T-helper 1 cell treated with Interleukin-12 subunit alpha and Interleukin-12 subunit beta and Interleukin-4 antibody, amounts not matched to agents 30 μg/mL and 1 μg/mL, for 36 hours (primary cell): ENCODE data around the gene PEA15.

Experiments used
- H3K27ac Mint-ChIP-seq: one replicate; pipeline ENCODE4 v1.8.0; 2021; ENCODE audit warnings: mild to moderate bottlenecking, mixed read lengths
- H3K27me3 Mint-ChIP-seq: one replicate; pipeline ENCODE4 v1.8.0; 2021; ENCODE audit warnings: low read depth, mixed read lengths
- H3K36me3 Mint-ChIP-seq: one replicate; pipeline ENCODE4 v1.8.0; 2021; ENCODE audit warnings: low read depth, mixed read lengths
- H3K4me1 Mint-ChIP-seq: one replicate; pipeline ENCODE4 v1.8.0; 2021; ENCODE audit warnings: low read depth, mixed read lengths
- H3K4me3 Mint-ChIP-seq: one replicate; pipeline ENCODE4 v1.8.0; 2021; ENCODE audit warnings: mild to moderate bottlenecking, moderate library complexity, mixed read lengths
- H3K9me3 Mint-ChIP-seq: one replicate; pipeline ENCODE4 v1.8.0; 2021; ENCODE audit warnings: mixed read lengths

Gene PEA15

DNA sequence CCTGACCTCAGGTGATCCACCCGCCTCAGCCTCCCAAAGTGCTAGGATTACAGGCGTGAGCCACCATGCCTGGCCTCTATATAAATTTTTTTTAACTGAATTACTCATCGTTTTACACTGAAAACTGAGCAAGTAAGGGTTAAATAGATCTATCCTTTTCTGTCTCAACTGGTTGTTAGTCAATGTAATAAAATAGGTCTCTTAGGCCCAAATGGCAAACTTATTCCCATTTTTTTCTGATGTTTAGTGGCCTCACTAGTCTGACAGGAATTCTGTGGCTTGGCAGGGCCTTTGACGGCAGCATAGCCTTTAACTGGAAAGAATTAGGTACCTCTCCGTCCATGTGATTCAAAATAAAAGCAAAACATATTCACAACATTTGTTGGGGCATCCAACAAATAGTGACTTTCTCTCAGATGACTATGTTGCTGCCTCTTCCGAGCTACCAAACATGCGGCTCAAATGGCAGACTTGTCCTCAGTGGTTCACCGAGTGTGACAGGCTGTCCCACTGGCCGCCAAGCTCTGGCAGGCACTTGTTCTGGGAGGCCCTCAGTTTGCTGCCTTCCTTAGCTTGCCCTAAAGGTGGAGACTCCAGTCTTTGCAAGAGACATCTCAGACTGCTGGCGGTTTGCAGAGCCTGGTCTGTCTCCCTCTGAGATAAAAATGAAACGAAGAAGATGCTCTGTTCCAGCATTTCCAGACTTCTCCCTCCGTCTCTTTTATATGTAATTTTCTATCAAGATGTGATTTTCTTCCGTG, 36.4 kb upstream of the PEA15 start:
- Mint-ChIP-seq H3K4me1 (peaks cover 7% of the 10 kb centered on the region), H3K27ac (no peak overlapping the region), H3K36me3 (no peaks in the 10 kb centered on the region), H3K4me3 (no peak overlapping the region), H3K27me3 (peaks cover 58% of the 10 kb centered on the region), H3K9me3 (no peaks in the 10 kb centered on the region)

DNA sequence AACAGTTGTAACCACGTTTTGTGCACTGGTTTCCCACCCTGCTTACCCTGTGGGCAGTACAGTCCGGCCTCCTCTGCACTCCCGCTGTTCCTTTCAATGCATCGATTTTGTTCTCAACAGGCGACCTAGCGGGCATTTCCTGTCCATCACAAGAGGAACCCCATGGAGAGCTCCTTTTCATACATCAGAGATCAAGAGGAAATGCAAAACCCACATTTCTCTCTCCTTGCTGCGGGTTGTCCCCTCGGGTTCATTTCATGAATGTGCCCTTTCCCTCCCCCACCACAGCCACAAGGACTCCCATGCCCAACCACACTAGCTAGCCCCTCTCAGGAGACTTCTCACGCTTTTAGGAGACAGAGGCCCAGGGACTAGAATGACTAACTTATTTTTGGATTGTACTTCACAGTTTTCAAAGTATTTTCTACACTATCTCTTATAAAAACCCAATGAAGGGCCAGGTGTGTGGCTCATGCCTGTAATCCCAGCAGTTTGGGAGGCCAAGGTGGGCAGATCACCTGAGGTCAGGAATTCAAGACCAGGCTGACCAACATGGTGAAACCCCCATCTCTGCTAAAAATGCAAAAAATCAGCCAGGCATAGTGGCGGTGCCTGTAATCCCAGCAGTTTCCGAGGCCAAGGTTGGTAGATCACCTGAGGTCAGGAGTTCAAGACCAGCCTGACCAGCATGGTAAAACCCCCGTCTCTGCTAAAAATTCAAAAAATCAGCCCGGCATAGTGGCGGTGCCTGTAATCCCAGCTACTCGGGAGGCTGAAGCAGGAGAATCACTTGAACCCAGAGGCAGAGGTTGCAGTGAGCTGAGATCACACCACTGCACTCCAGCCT, 35.4 kb upstream of the PEA15 start:
- Mint-ChIP-seq H3K4me1 (peaks cover 7% of the 10 kb centered on the region), H3K27ac (no peak overlapping the region), H3K4me3 (no peak overlapping the region), H3K9me3 (no peaks in the 10 kb centered on the region), H3K27me3 (peaks cover 59% of the 10 kb centered on the region), H3K36me3 (no peaks in the 10 kb centered on the region)

DNA sequence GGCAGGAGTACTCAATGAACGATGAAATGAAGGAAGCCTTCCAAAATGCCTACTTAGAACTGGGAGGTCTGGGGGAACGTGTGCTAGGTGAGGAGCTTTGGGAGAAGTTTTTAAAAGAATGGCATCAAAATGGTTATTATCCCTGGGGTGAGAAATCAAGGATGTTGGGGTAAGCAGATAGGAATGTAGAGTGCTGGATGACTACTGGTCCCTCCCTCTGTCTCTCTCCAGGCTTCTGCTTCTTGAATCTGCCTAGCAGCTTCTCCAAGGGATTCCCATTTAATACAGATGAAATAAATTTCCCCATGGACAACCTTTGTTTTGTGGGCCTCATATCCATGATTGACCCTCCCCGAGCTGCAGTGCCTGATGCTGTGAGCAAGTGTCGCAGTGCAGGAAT, 33.8 kb upstream of the PEA15 start:
- Mint-ChIP-seq H3K4me1 (peaks cover 7% of the 10 kb centered on the region), H3K36me3 (no peaks in the 10 kb centered on the region), H3K27me3 (peaks cover 61% of the 10 kb centered on the region), H3K27ac (no peak overlapping the region), H3K4me3 (no peak overlapping the region), H3K9me3 (no peaks in the 10 kb centered on the region)

DNA sequence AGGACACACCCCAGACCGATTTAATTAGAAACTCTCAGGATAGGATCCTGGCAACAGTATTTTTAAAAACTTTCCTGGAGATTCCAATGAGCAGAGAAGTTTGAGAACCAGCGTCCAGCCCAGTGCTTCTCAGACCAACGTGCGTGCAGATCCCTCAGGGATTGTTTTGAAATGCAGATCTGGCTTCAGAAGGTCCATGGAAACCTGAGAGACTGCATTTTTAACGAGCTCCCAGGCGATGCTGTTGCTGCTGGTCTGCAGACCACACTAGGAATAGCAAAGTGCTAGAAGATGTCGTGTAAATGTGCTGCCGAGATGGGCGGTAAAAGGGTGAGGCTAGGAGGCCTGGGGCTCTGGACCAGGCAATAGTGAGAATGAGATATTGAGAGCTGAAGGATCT, 33.2 kb upstream of the PEA15 start:
- Mint-ChIP-seq H3K27me3 (peaks cover 55% of the 10 kb centered on the region), H3K4me3 (no peak overlapping the region), H3K9me3 (no peaks in the 10 kb centered on the region), H3K4me1 (peaks cover 7% of the 10 kb centered on the region), H3K36me3 (no peaks in the 10 kb centered on the region), H3K27ac (no peak overlapping the region)

DNA sequence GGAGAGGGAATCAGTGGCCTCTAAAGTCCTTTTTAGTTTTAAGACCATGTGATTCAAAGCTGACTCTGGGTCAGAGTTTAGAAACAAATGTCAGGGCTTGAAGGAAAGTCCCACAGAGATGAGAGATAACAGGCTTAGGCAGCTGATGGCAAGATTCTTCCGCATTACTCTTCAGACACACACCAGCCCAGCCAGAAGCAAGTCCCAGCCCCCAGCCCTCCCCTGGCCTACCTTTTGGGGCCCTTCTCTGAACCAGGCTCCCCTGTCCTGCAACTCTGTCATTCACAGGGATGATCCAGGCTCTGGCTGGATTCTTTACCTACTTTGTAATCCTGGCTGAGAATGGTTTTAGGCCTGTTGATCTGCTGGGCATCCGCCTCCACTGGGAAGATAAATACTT, 28.0 kb upstream of the PEA15 start:
- Mint-ChIP-seq H3K36me3 (no peaks in the 10 kb centered on the region), H3K4me3 (no peak overlapping the region), H3K27me3 (peaks cover 43% of the 10 kb centered on the region), H3K27ac (no peak overlapping the region), H3K9me3 (no peaks in the 10 kb centered on the region), H3K4me1 (no peaks in the 10 kb centered on the region)

DNA sequence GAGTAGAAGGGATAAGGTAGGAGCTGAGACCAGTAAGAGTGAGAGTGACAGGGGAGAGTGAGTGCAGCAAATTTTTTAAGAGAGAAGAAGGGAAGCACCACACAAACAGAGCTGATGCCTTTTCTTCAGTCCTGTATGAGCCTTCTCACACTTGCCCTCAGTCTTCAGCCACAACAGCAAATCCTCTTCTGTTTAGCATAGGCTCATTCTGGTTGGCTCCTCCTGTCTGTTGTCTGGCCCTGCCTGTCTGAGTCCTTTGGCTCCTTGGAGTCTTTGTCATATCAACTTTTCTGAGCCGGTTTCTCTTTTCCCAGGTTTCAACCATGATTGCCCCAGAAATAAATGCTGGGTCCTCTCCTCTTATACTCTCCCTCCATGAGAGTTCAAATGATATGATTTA, 27.5 kb upstream of the PEA15 start:
- peaks cover 41% of the 10 kb centered on the region for H3K27me3 Mint-ChIP-seq
- no peaks in the 10 kb centered on the region for H3K4me1 Mint-ChIP-seq
- H3K9me3 Mint-ChIP-seq: no peaks in the 10 kb centered on the region
- H3K36me3 Mint-ChIP-seq: no peaks in the 10 kb centered on the region
- H3K4me3 Mint-ChIP-seq: no peak overlapping the region
- no peak overlapping the region for H3K27ac Mint-ChIP-seq

DNA sequence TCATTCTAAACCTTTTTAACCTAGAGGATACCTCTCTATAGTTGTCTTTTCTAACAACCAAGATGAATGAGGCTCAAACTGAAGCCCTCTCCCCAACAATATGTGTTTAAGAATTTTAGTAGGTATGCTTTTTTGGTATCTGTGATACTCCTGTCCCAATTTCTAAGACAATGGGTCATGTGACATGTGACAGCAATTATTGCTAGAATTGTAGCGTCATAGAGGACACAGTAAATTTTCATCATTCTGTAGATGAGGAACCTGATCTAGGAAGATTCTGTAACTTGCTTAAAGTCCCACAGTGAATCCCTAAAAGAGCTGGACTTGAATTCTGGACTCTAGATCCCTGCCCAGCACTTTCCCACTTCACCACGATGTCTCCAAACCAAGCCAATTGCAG, 26.5 kb upstream of the PEA15 start:
- Mint-ChIP-seq H3K27ac (no peak overlapping the region), H3K4me1 (no peaks in the 10 kb centered on the region), H3K27me3 (peaks cover 32% of the 10 kb centered on the region), H3K36me3 (no peaks in the 10 kb centered on the region), H3K9me3 (no peaks in the 10 kb centered on the region), H3K4me3 (no peak overlapping the region)

DNA sequence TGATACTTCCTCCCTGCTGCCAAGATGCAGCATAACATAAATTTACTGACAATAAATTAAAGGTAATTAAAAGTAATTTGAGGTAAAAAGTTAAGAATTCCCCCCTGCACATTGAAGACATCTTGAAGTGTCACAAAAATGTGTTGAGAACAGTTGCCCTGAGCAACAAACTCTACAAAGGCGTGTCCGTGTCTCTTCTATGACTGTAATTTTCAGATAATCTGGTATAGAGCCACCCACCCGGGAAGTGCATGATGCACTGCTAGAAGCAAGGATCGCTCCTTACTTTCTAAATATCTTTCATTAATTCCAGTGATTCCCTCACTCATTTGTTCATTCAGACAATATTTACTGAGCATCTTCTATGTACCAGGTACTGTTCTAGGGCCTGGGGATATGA, 25.8 kb upstream of the PEA15 start:
- H3K4me1 Mint-ChIP-seq: no peaks in the 10 kb centered on the region
- no peak overlapping the region for H3K27ac Mint-ChIP-seq
- no peak overlapping the region for H3K4me3 Mint-ChIP-seq
- H3K9me3 Mint-ChIP-seq: no peaks in the 10 kb centered on the region
- peaks cover 26% of the 10 kb centered on the region for H3K27me3 Mint-ChIP-seq
- no peaks in the 10 kb centered on the region for H3K36me3 Mint-ChIP-seq

DNA sequence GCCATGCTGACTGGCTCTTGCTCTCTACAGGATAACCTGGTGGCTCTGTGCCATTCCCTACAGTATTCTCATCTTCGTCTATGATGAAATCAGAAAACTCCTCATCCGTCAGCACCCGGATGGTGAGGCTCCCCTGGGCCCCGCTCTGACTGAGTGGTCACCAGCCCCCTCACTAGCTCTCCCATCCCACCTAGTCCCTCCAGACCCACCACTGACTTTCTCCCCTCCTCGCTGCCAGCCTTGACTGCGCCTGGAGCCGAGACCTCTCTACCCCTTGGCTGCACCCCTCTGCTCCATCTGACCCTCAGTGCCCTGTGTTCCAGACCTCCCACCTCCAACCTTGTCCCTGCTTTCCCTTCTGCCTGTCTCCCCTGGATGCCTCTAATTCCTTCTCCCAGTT, 18.9 kb upstream of the PEA15 start:
- Mint-ChIP-seq H3K27ac (no peak overlapping the region), H3K36me3 (no peaks in the 10 kb centered on the region), H3K4me1 (no peaks in the 10 kb centered on the region), H3K27me3 (peaks cover 17% of the 10 kb centered on the region), H3K9me3 (no peaks in the 10 kb centered on the region), H3K4me3 (no peak overlapping the region)

DNA sequence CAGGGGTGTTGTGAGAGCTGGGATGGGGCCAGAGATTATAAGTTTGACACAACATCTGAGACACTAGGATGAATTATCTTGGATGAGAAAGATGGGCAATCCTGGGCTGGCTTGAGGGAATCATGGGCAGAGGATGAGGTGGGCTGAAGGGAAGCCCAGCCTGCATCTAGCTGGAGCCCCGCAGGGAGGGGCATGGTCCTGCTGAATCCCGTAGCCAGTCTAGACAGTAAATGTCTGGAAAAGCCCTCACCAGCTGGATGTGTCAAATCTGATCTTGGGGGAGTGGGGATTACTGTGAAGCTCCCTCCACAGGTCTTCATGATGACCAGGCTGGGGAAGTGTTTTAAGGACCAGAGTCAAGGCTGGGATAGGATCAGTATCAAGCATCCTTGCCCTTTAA, 18.5 kb upstream of the PEA15 start:
- no peaks in the 10 kb centered on the region for H3K36me3 Mint-ChIP-seq
- peaks cover 14% of the 10 kb centered on the region for H3K27me3 Mint-ChIP-seq
- H3K9me3 Mint-ChIP-seq: no peaks in the 10 kb centered on the region
- no peak overlapping the region for H3K4me3 Mint-ChIP-seq
- H3K4me1 Mint-ChIP-seq: no peaks in the 10 kb centered on the region
- no peak overlapping the region for H3K27ac Mint-ChIP-seq

DNA sequence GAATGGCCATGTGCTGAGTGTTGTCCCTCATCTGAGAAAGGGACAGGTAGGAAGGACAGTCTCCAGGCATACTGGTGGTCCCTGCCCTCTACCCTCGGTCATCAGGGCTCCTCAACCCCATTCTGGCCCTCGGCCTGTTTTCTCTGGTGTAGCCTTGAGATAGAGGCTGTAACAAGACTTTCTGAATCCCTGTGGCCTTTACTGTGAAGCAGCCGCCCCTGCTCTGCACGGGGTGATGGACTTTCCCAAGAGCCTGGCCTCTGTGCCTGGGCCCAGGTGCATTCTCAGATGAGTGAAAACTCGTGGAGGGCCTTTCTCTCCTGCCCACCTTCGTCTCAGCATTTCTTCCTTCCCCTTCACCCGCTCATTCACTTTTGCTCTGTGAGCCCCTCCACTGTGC, 17.8 kb upstream of the PEA15 start:
- no peak overlapping the region for H3K4me3 Mint-ChIP-seq
- H3K9me3 Mint-ChIP-seq: no peaks in the 10 kb centered on the region
- H3K27me3 Mint-ChIP-seq: peaks cover 8% of the 10 kb centered on the region
- no peak overlapping the region for H3K27ac Mint-ChIP-seq
- H3K36me3 Mint-ChIP-seq: no peaks in the 10 kb centered on the region
- H3K4me1 Mint-ChIP-seq: no peaks in the 10 kb centered on the region

DNA sequence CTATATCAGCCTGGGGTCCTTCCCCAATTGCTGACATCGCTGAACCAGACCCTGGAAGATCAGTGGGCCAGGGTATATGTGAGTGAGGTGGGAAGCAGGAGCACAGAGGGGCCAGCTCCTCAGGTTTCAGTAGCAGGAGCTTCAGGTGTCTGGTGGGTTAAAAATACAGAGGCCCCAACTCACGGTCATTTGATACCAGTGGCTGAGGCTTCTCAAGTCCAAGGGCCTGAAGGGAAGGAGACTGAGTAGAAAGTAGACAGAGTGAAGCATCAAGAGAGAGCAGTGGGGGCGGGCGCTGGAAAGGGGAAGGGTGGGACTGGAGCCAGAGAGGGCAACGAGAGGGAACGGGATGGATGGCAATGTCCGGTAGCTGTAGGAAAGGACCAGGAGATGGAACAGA, 16.8 kb upstream of the PEA15 start:
- no peak overlapping the region for H3K4me3 Mint-ChIP-seq
- no peaks in the 10 kb centered on the region for H3K9me3 Mint-ChIP-seq
- H3K4me1 Mint-ChIP-seq: no peaks in the 10 kb centered on the region
- no peak overlapping the region for H3K27ac Mint-ChIP-seq
- H3K36me3 Mint-ChIP-seq: no peaks in the 10 kb centered on the region
- peaks cover 8% of the 10 kb centered on the region for H3K27me3 Mint-ChIP-seq

DNA sequence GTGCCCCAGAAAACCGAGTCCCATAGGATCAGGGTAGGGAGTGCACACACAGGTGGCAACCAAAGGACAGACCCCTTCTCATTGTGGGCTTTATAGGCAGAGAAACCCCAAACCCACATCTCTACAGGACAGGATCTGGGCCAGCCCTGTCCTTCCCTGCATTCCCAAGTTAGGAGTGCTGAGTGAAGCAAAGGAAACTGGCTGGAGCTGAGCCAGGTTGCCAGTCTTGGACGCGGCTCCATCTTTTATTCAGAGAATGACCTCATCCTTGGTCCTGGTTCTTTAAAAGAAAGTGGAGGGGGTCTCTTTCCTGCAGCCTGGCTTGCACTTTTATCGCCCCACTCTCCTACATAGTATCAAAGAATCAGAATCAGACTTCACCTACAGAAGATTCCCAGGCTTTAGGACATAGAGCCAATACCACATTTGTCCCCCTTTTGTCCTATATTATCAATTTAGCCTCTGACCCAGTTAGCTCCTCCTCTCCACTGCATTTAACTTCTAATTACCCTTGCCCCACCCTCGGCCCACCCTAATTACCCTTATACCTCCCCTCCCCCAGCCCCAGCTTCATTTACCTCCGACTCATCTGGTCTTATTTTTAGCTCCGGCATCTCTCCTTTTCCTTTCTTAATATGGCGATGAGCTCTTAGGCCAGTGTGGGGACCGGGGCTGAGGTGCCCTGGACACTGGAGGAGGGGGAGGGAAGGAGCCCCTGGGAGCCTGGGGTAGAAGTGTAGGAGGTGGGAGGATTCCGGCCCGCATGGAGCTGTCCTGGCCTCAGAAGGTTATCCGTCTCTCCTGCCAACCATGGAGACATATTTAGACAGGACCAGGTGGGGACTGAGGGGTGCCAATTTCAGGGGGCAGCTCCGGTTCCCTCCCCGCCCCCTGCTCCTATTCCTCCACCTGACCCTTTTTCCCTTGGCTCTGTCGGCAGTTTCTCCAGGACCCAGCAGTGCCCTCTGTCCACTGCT, 15.2 kb upstream of the PEA15 start, which contains the start of gene CASQ1:
Gene CASQ1 (plus strand): TSS at position 927 of the 977 bp plus-strand sequence. CDS start 177 bp downstream, outside the sequence.
- Mint-ChIP-seq H3K27ac (no peak within 1 kb of the TSS), H3K4me3 (no peak within 1 kb of the TSS), H3K36me3 (no peaks in the 10 kb centered on the region), H3K4me1 (no peaks in the 10 kb centered on the region), H3K9me3 (no peaks in the 10 kb centered on the region), H3K27me3 (peaks cover 8% of the 10 kb centered on the region)

DNA sequence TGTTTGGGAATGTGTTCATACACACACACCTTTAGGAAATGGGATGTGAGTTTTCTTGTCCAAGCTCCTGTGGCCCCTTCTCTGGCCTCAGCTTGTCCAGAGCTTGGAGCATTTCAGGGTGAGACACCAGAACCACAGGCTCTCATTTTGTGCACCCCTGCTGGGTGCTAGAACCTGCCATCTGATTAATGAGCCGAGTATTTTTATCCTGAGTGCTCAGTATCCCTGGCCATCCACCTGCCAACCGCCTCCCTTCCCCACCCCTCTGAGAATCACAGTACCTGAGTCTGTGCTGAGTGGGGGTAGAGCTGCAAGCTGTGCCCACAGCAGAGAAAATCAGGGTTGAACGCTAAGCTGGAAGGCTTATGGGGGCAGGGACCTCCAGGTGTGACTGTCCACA, 13.4 kb upstream of the PEA15 start:
- Mint-ChIP-seq H3K27ac (no peak overlapping the region), H3K27me3 (peaks cover 3% of the 10 kb centered on the region), H3K36me3 (no peaks in the 10 kb centered on the region), H3K4me1 (no peaks in the 10 kb centered on the region), H3K4me3 (no peak overlapping the region), H3K9me3 (no peaks in the 10 kb centered on the region)
